GM21528 (cell line): ENCODE results near the gene OR4D11.
"Not testable (repeated sequence)": the region's sequence is repeated elsewhere in the genome, so short reads cannot be mapped to it uniquely, and the experiment has no call there.

ENCODE experiments used
- ATAC-seq: cut with Tn5 transposase; IDR thresholded peaks from one replicate; pipeline ENCODE4 v1.9.1; 2021; ENCODE audit warnings: mild to moderate bottlenecking, moderate library complexity; ENCODE audit not compliant: unreplicated experiment, low FRiP score

The OR4D11 gene

GRCh38 chr11:59547605-59548308 lies 44.4 kb downstream of the OR4D11 start:
- not testable (repeated sequence) for ATAC-seq

- no peak for ATAC-seq
Observed at GRCh38 chr11:59548309-59548656, 44.9 kb downstream of the OR4D11 start.

- peak; percentile 93 for ATAC-seq
Observed at GRCh38 chr11:59550368-59550841, 47.0 kb downstream of the OR4D11 start.

- peak; percentile 48 for ATAC-seq
Observed at GRCh38 chr11:59550842-59551658, 47.7 kb downstream of the OR4D11 start.

- no peak for ATAC-seq
Observed at GRCh38 chr11:59551659-59552521, 48.5 kb downstream of the OR4D11 start.

- ATAC-seq: no peak
Observed at GRCh38 chr11:59552844-59553243, 49.5 kb downstream of the OR4D11 start.

GRCh38 chr11:59553323-59553722 lies 49.9 kb downstream of the OR4D11 start:
- ATAC-seq: no peak
